AG04449 (cell line): ENCODE results near the gene MIOS.
"Not testable (repeated sequence)": the region's sequence is repeated elsewhere in the genome, so short reads cannot be mapped to it uniquely, and the experiment has no call there.

Source experiments
- CTCF ChIA-PET: fragments of 350-600 bp; formaldehyde crosslinking; extraction: SDS; loops from one replicate; lab custom pipeline; 2021; ENCODE audit warnings: antibody characterized with exemption; lab: Yijun Ruan, JAX
- POLR2A ChIA-PET: fragments of 400-600, 350-600 bp; formaldehyde crosslinking; extraction: SDS; loops from one replicate; lab custom pipeline; 2020; ENCODE audit warnings: antibody characterized with exemption, inconsistent platforms; lab: Yijun Ruan, JAX
- DNase-seq: peaks from one replicate; pipeline ENCODE4 v3.0.0-alpha.2; 2010; ENCODE audit warnings: low read depth, low spot score
- H3K4me3 ChIP-seq: 2 replicates; pipeline ENCODE4 v1.5.1; 2011; ENCODE audit warnings: low read depth, mild to moderate bottlenecking, control low read depth, low read length
- CTCF ChIP-seq: IDR thresholded peaks from one replicate; pipeline ENCODE4 v1.5.1; 2011; ENCODE audit warnings: mild to moderate bottlenecking, moderate library complexity, low read length, control low read depth, inconsistent platforms; ENCODE audit not compliant: insufficient read depth; ENCODE audit errors: missing control alignments

MIOS gene

GRCh38 chr7:7654964-7655715, 88.5 kb downstream of the MIOS start:
- POLR2A ChIA-PET, result no interaction called here
- H3K4me3 ChIP-seq, result no peak overlapping the region
- CTCF ChIA-PET, result interaction anchor here (1.4 to 2.5 kb wide), 2 partner anchors 10 to 26 kb away, joined by 3 to 6 read pairs; no protein-coding TSS in a partner anchor
- TF ChIP-seq CTCF, result no peak
- no peak for DNase-seq

GRCh38 chr7:7656459-7656858, 89.8 kb downstream of the MIOS start:
- DNase-seq, result not testable (repeated sequence)

More at GRCh38 chr7:7656459-7656858, 89.8 kb downstream of the MIOS start:
- POLR2A ChIA-PET, H3K4me3 ChIP-seq: not testable (repeated sequence)
- CTCF ChIA-PET, result interaction anchor here (2.5 kb wide), 1 partner anchor 12 kb away, joined by 6 read pairs; no protein-coding TSS in a partner anchor
